HG03103 (cell line): Measurements from ENCODE around the gene ABCA7.

Experiments
- ATAC-seq: cut with Tn5 transposase; IDR thresholded peaks from one replicate; pipeline ENCODE4 v1.9.1; 2021; ENCODE audit warnings: low read depth; ENCODE audit not compliant: unreplicated experiment

ABCA7 gene

GRCh38 chr19:1004204-1004802 lies 35.6 kb upstream of the ABCA7 start:
- no peak for ATAC-seq

GRCh38 chr19:1004803-1005664 lies 34.9 kb upstream of the ABCA7 start:
- no peak for ATAC-seq

GRCh38 chr19:1006711-1007398 lies 33.1 kb upstream of the ABCA7 start:
- ATAC-seq, result no peak

GRCh38 chr19:1007399-1008251 lies 32.3 kb upstream of the ABCA7 start:
- ATAC-seq, result no peak

GRCh38 chr19:1008268-1009040 lies 31.5 kb upstream of the ABCA7 start:
- no peak for ATAC-seq

GRCh38 chr19:1009041-1009980 lies 30.6 kb upstream of the ABCA7 start:
- ATAC-seq, result no peak

GRCh38 chr19:1009981-1010538 lies 29.8 kb upstream of the ABCA7 start:
- no peak for ATAC-seq

GRCh38 chr19:1010586-1011510 lies 29.1 kb upstream of the ABCA7 start:
- no peak for ATAC-seq

GRCh38 chr19:1011831-1012333 lies 28.0 kb upstream of the ABCA7 start:
- ATAC-seq, result no peak

- no peak for ATAC-seq
These were observed 27.6 kb upstream of the ABCA7 start for GRCh38 chr19:1012334-1012733.

- no peak for ATAC-seq
These were observed 26.7 kb upstream of the ABCA7 start for GRCh38 chr19:1013218-1013617.

- no peak for ATAC-seq
These were observed 25.5 kb upstream of the ABCA7 start for GRCh38 chr19:1014161-1015060.

- ATAC-seq, result no peak
These were observed 24.7 kb upstream of the ABCA7 start for GRCh38 chr19:1015061-1015781.

GRCh38 chr19:1015782-1016646 lies 23.9 kb upstream of the ABCA7 start:
- ATAC-seq, result no peak

GRCh38 chr19:1016647-1017114 lies 23.2 kb upstream of the ABCA7 start:
- no peak for ATAC-seq
